Measurements from ENCODE around the gene LCE3D.

LCE3D gene

GRCh38 chr1:152580433-152580832, at the start of gene LCE3D:
Gene LCE3D (minus strand): TSS chr1:152580516. CDS start chr1:152579936, 580 bp downstream.
- H3K27me3 ChIP-seq (ENCODE audit: insufficient read depth, low read depth, severe bottlenecking), result peaks cover 72% of the 10 kb centered on the region
- H3K4me3 ChIP-seq (ENCODE audit: low read depth, low read length), result no peak within 1 kb of the TSS
- H3K36me3 ChIP-seq, result no peaks in the 10 kb centered on the region
- DNase-seq, result no peak
- H3K27ac ChIP-seq, result no peak within 1 kb of the TSS
- no peak for TF ChIP-seq CTCF (IDR thresholded peaks at IDR 0.05; ENCODE audit: low read depth, low read length)
- no peaks in the 10 kb centered on the region for H3K9me3 ChIP-seq (ENCODE audit: severe bottlenecking)

- TF ChIP-seq CTCF (IDR thresholded peaks at IDR 0.05; ENCODE audit: low read depth, low read length), result no peak
- no peaks in the 10 kb centered on the region for H3K9me3 ChIP-seq (ENCODE audit: severe bottlenecking)
- H3K4me3 ChIP-seq (ENCODE audit: low read depth, low read length), result no peak overlapping the region
- H3K27ac ChIP-seq, result no peak overlapping the region
- H3K36me3 ChIP-seq, result no peaks in the 10 kb centered on the region
- peaks cover 98% of the 10 kb centered on the region for H3K27me3 ChIP-seq (ENCODE audit: insufficient read depth, low read depth, severe bottlenecking)
- no peak for DNase-seq
These were observed 46.4 kb upstream of the LCE3D start for GRCh38 chr1:152626744-152627143.

GRCh38 chr1:152623203-152623844, 43.0 kb upstream of the LCE3D start:
- Histone ChIP-seq H3K9me3 (ENCODE audit: severe bottlenecking) (peaks cover 15% of the 10 kb centered on the region), H3K4me3 (ENCODE audit: low read depth, low read length) (no peak overlapping the region), H3K36me3 (no peaks in the 10 kb centered on the region), H3K27ac (no peak overlapping the region), H3K27me3 (ENCODE audit: insufficient read depth, low read depth, severe bottlenecking) (peaks cover 90% of the 10 kb centered on the region)
- peak; percentile 92 for TF ChIP-seq CTCF (IDR thresholded peaks at IDR 0.05; ENCODE audit: low read depth, low read length)
- peak; percentile 60 for DNase-seq

- no peak for DNase-seq
- H3K36me3 ChIP-seq, result no peaks in the 10 kb centered on the region
- TF ChIP-seq CTCF (IDR thresholded peaks at IDR 0.05; ENCODE audit: low read depth, low read length), result no peak
- no peak within 1 kb of the TSS for H3K27ac ChIP-seq
- peaks cover 85% of the 10 kb centered on the region for H3K27me3 ChIP-seq (ENCODE audit: insufficient read depth, low read depth, severe bottlenecking)
- H3K9me3 ChIP-seq (ENCODE audit: severe bottlenecking), result peaks cover 19% of the 10 kb centered on the region
- no peak within 1 kb of the TSS for H3K4me3 ChIP-seq (ENCODE audit: low read depth, low read length)
These were observed 42.5 kb upstream of the LCE3D start, which contains the start of gene LCE3A for GRCh38 chr1:152622803-152623202. Gene LCE3A (minus strand): TSS chr1:152623103. CDS start chr1:152623103, 0 bp downstream.

- H3K4me3 ChIP-seq (ENCODE audit: low read depth, low read length), result no peak overlapping the region
- no peaks in the 10 kb centered on the region for H3K36me3 ChIP-seq
- H3K9me3 ChIP-seq (ENCODE audit: severe bottlenecking), result peaks cover 23% of the 10 kb centered on the region
- peaks cover 78% of the 10 kb centered on the region for H3K27me3 ChIP-seq (ENCODE audit: insufficient read depth, low read depth, severe bottlenecking)
- no peak for TF ChIP-seq CTCF (IDR thresholded peaks at IDR 0.05; ENCODE audit: low read depth, low read length)
- no peak overlapping the region for H3K27ac ChIP-seq
- DNase-seq, result no peak
These were observed 41.7 kb upstream of the LCE3D start for GRCh38 chr1:152621993-152622392.

GRCh38 chr1:152613511-152613910, 33.2 kb upstream of the LCE3D start, which contains the start of gene LCE3B:
Gene LCE3B (plus strand): TSS chr1:152613811. CDS start chr1:152613811, 0 bp downstream.
- no peaks in the 10 kb centered on the region for H3K36me3 ChIP-seq
- H3K27me3 ChIP-seq (ENCODE audit: insufficient read depth, low read depth, severe bottlenecking), result no peaks in the 10 kb centered on the region
- H3K27ac ChIP-seq, result no peak within 1 kb of the TSS
- no peak within 1 kb of the TSS for H3K4me3 ChIP-seq (ENCODE audit: low read depth, low read length)
- H3K9me3 ChIP-seq (ENCODE audit: severe bottlenecking), result peaks cover 9% of the 10 kb centered on the region
- no peak for DNase-seq
- TF ChIP-seq CTCF (IDR thresholded peaks at IDR 0.05; ENCODE audit: low read depth, low read length), result no peak
